T-helper 1 cell treated with Interleukin-12 subunit alpha and Interleukin-12 subunit beta and Interleukin-4 antibody, amounts not matched to agents 30 ng/mL and 1 ng/mL, for 36 hours (primary cell): ENCODE measurements around the gene CRB2. TPM values are rescaled to one million over a fixed set of nuclear protein-coding genes. Genes with fewer than 3 reads are reported as not detected.

Experiments used
- intact Hi-C: fragments of 100-400 bp; cut with micrococcal nuclease; formaldehyde crosslinking; loops from one replicate; pipeline ENCODE4 v1.15.1; 2024
- total RNA-seq: library from RNA; stranded (reverse); gene quantifications from 2 replicates; pipeline ENCODE4 v1.2.3, GENCODE V29; 2022

The CRB2 gene
- total RNA-seq, 1 donor from 2014 or later = not detected

GRCh38 chr9:123361086-123361730, 5.2 kb downstream of the CRB2 start:
- intact Hi-C loops = no loop called here

- intact Hi-C loops = no loop called here
Measured at GRCh38 chr9:123361731-123362510, 5.9 kb downstream of the CRB2 start.

DNA sequence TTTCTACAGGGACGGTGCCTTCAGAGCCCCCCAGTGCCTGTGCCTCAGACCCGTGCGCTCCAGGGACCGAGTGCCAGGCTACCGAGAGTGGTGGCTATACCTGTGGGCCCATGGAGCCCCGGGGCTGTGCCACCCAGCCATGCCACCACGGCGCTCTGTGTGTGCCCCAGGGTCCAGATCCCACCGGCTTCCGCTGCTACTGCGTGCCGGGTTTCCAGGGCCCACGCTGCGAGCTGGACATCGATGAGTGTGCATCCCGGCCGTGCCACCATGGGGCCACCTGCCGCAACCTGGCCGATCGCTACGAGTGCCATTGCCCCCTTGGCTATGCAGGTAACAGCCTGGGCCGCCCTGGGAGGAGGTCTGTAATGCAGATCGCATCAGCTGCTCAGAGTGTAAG, 6.9 kb downstream of the CRB2 start:
- intact Hi-C loops = no loop called here

DNA sequence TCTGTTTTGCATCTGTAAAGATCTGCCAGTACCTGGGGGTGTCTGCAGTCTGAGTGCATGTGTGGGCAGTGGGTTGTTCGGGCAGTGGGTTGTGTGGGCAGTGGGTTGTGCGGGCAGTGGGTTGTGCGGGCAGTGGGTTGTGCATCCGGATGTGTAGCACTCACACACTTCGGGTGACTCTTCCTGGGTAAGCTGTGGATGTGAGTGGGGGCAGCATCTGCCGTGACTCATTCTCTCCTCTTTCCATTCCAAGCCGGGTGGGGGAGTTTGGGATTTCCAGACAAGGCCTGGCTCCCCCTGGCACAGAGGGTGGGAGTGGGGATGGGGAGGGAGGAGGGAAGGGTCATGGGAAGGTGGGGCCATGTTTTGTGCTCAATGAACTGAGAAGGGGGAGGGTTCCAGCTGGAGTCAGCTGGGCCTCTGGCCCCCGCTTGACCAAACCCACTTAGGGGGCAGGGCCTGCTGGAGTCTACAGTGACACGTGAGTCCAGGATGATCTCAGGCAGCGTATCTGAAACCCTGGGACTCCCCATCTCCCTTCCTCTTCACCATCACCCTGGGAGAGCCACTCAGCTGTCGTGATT, 8.3 kb downstream of the CRB2 start:
- intact Hi-C loops = no loop called here

DNA sequence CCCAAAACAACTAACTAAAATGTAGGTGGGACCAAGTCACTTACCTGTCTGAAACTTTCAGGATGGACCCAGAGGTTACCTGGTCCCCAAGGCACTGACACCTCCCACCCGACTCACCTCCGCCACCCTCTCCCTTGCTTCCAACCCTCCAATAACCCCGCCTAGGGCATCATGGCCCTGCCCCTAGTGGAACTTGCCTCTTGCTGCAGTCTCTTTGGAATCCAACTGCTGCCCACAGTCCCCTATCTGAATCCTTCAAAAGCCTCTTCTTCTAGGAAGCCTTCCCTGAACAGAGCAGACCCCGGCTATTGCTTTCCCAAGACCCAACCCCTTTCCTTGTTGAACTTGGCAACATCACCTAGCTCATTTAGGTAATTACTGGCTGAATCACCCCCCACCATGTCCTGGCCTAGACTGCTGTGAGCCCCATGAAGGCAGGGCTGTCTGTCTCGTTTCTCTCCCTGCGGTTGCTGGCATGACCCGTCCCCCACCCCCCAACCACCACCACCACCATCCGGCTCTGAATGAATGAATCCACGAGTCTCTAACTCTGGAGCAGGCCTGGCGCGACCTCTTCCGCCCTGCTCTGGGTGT, 9.4 kb downstream of the CRB2 start:
- intact Hi-C loops = no loop called here

- intact Hi-C loops = no loop called here
Measured at GRCh38 chr9:123365881-123366528, 10.0 kb downstream of the CRB2 start.

GRCh38 chr9:123368023-123368422, 12.0 kb downstream of the CRB2 start:
- intact Hi-C loops = no loop called here

DNA sequence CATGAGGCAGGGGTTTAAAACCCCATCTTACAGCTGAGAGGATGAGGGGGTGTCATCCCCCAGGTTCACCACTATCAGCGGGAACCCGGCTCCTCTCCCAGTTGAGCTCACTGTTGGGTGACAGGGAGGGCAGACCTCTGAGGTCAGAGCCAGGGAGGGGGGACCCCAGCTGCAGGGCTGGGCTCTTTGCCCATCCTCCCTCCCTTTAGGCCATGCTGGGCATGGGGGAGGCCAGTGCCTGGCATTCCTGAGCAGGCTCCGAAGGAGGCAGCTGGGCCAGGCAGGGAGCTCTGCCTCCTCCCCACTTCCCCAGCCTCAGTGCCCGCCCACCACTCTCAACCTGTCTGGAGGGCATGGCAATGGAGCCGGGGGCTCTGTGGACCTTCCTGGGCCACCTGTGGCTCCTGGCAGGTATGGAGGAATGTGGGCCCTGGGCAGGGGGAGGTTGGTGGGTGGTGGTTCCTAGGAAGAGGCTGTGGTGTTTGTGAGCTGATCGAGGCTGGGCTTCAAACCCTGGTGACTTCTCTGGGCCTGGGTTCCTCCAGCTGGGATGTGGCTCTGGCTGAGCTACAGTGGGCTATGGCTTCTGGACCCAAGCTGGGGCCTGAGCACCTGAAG, 12.6 kb downstream of the CRB2 start:
- intact Hi-C loops = no loop called here

DNA sequence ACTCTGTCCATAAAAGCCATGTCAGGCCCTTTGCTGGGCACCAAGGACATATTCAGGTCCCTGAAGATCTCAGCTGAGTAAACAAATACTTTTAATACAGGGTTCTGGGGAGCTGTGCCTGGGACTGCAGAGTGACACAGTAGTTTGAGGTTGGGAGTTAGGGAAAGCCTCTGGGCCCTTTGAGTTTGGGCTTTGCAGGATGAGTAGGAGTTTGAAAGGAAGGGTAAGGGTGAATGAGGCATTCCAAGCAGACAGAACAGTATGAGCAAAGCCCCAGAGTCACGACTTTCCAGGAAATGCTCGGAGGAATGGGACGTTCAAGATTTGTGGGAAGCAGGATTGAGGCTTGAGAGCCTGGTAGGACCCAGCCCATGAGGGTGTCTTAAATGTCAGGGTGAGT, 13.3 kb downstream of the CRB2 start:
- intact Hi-C loops = no loop called here

GRCh38 chr9:123370108-123370507, 14.1 kb downstream of the CRB2 start:
- intact Hi-C loops = no loop called here

DNA sequence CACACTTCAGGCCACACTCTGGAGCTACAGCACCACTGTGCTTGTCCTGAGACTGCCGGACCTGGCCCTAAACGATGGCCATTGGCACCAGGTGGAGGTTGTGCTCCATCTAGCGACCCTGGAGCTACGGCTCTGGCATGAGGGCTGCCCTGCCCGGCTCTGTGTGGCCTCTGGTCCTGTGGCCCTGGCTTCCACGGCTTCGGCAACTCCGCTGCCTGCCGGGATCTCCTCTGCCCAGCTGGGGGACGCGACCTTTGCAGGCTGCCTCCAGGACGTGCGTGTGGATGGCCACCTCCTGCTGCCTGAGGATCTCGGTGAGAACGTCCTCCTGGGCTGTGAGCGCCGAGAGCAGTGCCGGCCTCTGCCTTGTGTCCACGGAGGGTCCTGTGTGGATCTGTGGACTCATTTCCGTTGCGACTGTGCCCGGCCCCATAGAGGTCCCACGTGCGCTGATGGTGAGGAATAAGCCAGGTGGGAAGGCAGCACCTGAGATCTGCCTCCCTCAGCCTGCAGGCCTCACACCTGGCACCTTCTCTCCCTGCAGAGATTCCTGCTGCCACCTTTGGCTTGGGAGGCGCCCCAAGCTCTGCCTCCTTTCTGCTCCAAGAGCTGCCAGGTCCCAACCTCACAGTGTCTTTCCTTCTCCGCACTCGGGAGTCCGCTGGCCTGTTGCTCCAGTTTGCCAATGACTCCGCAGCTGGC, 14.7 kb downstream of the CRB2 start:
- intact Hi-C loops = no loop called here

DNA sequence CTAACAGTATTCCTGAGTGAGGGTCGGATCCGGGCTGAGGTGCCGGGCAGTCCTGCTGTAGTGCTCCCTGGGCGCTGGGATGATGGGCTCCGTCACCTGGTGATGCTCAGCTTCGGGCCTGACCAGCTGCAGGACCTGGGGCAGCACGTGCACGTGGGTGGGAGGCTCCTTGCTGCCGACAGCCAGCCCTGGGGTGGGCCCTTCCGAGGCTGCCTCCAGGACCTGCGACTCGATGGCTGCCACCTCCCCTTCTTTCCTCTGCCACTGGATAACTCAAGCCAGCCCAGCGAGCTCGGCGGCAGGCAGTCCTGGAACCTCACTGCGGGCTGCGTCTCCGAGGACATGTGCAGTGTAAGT, 15.2 kb downstream of the CRB2 start:
- intact Hi-C loops = no loop called here

- intact Hi-C loops = no loop called here
Measured at GRCh38 chr9:123371805-123372590, 16.0 kb downstream of the CRB2 start.

DNA sequence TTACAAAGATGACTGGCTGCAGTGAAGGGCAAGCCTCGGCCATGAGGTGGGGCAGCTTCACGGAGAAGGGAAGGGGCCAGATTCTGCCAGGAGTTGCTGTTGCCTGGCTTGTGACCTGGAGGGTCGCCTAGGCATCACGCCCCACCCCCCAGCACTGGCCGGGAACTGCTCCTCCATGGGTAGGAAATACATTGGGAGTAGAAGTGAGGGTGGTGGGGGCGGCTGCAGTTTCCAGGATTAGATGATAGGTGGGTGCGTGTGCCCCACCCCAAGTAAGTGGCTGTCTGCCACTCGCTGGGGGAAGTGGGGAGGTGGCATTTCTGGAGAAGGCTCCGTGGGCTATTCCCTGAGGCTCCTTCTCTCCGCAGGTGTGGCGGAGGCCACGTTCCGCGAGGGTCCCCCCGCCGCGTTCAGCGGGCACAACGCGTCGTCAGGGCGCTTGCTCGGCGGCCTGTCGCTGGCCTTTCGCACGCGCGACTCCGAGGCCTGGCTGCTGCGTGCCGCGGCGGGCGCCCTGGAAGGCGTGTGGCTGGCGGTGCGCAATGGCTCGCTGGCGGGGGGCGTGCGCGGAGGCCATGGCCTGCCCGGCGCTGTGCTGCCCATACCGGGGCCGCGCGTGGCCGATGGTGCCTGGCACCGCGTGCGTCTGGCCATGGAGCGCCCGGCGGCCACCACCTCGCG, 16.9 kb downstream of the CRB2 start:
- intact Hi-C loops = no loop called here

DNA sequence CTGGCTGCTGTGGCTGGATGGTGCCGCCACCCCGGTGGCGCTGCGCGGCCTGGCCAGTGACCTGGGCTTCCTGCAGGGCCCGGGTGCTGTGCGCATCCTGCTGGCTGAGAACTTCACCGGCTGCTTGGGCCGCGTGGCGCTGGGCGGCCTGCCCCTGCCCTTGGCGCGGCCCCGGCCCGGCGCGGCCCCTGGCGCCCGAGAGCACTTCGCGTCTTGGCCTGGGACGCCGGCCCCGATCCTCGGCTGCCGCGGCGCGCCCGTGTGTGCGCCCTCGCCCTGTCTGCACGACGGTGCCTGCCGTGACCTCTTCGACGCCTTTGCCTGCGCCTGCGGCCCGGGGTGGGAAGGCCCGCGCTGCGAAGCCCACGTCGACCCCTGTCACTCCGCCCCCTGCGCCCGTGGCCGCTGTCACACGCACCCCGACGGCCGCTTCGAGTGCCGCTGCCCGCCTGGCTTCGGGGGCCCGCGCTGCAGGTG, 17.5 kb downstream of the CRB2 start:
- intact Hi-C loops = no loop called here

DNA sequence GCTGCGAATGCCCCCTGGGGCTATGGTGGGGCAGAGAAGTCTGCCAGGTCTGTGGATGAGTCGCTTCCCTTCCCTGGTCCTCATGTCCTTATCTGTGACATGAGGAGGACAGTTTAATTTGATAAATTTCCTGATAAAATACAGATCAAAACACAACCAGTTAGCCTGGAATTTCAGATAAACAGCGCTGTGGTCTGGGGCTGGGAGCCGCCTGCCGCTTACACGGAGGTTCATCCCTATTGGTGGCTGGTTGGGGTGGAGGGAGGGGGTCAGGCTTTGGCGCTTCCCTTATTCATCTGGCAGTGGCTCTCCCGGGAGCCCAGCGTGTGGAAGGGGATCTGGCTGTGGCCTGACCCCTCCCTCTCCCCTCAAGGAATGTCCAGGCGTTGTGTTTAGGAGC, 17.9 kb downstream of the CRB2 start:
- intact Hi-C loops = no loop called here

- intact Hi-C loops = no loop called here
Measured at GRCh38 chr9:123375469-123376132, 19.6 kb downstream of the CRB2 start.

GRCh38 chr9:123376218-123377071, 20.4 kb downstream of the CRB2 start:
- intact Hi-C loops = no loop called here
